GM18502 (cell line): Measurements from ENCODE around the gene CENPC.
"Not testable (repeated sequence)": the region's sequence is repeated elsewhere in the genome, so short reads cannot be mapped to it uniquely, and the experiment has no call there.

Experiments used
- ATAC-seq: cut with Tn5 transposase; IDR thresholded peaks from one replicate; pipeline ENCODE4 v1.9.1; 2021; ENCODE audit warnings: mild to moderate bottlenecking; ENCODE audit not compliant: unreplicated experiment, poor library complexity

CENPC gene

GRCh38 chr4:67483868-67484602, 61.3 kb downstream of the CENPC start:
- no peak for ATAC-seq

DNA sequence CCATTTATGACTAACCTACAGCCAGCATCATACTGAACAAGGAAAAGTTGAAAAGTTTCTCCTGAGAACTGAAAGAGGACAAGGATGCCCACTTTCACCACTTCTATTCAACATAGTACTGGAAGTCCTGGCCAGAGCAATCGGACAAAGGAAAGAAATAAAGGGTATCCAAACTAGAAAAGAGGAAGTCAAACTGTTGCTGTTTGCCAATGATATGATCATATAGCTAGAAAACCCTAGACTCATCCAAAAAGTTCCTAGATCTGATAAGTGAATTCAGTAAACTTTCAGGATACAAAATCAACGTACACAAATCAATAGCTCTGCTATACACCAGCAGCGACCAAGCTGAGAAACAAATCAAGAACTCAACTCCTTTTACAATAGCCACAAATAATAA, 64.5 kb downstream of the CENPC start:
- no peak for ATAC-seq

DNA sequence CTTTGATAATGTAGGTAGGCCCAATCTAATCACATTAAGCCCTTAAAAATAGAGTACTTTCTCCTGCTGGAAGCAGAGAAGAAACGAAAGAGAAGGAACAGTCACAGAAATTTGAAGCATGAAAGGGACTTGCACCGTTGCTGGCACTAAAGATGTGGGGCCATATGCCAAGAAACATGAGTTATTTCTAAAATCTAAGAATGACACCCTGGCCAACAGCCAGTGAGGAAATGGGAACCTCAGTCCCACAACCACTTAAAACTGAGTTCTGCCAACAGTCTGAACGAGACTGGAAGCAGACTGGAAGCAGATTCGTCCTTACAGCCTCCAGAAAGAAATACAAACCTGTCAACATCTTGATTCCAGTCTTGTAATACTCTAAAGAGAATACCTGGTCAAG, 70.1 kb downstream of the CENPC start:
- no peak for ATAC-seq

DNA sequence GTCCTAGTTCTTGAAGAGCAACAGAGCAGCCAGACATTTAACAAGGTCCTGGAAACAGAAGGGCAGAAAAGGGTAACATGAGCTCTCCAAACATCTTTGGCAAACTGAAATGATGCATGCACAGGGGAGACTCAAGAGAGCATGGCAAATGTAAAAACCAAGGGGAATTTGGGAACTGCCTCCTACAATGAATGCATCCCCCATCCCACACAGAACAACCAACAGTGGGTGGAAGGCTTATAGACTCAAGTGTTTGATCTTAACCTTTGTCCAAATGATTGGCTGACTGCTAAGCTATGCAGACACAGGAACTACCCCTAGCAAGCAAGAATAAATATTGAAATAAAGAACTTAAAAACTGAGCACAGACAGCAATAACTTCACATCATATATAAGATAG, 74.4 kb downstream of the CENPC start:
- ATAC-seq: no peak

GRCh38 chr4:67468830-67469229, 76.5 kb downstream of the CENPC start:
- no peak for ATAC-seq

DNA sequence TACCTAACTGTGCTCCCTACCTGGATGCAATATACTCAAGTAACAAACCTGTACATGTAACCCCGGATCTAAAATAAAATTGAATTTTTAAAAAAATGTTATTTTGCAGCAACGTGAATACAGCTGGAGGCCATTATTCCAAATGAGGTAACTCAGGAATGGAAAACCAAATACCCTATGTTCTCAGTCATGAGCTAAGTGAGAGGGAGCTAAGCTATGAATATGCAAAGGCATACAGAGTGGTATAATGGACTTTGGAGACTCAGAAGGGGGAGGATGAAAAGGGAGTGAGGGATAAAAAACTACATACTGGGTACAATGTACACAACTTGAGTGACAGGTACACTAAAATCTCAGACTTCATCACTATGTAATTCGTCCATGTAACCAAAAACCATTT, 78.6 kb downstream of the CENPC start:
- no peak for ATAC-seq

- no peak for ATAC-seq
Observed at GRCh38 chr4:67465763-67466052, 79.6 kb downstream of the CENPC start.

DNA sequence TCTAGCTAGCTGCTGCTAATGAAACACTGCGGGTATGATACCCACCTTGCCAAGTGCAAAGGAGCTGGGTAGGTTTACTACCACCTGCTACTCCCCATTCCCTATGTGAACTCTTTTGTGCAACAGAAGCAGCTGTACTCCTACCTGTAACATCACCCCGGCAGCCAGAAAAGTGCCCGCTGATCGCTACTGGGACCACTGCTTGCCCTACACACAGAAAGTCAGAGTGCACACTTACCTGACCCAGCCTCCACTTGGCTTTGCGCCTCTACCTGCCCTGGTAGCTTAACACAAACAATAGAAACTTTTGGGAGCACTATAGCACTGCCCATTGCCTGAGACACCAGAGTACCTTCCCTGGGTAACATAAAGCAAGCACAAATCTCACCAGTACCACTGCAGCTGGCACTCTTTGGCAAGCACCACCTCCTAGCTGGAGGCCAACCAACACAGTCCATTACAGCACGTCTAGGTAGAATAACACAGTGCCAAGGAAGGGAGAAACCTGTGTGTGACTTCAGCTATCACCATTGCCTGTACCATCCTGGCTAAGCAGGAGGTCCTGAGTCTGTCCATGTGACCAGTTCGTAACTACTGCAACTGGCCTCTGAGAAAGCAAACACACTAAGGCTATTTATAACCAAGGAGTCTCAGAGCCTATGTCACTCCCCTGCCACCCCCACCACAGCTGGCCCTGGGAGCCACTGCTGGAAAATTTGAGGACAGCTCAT, 80.1 kb downstream of the CENPC start:
- ATAC-seq: no peak

DNA sequence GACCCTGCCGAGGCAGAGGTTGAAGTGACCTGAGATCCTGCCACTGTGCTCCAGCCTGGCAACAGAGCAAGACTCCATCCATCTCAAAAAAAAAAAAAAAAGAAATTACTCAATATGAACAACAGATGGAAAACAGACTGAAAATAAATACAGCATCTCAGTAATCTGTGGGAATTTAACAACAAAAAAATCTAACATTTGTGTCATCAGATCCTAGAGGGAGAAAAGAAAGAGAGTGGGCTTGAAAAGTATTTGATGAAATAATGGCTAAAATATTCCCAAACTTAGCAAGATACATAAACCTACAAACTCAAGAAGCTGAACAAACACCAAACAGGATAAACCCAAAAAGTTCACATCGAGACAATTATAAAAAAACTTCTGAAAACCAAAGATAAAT, 84.7 kb downstream of the CENPC start:
- ATAC-seq: no peak

DNA sequence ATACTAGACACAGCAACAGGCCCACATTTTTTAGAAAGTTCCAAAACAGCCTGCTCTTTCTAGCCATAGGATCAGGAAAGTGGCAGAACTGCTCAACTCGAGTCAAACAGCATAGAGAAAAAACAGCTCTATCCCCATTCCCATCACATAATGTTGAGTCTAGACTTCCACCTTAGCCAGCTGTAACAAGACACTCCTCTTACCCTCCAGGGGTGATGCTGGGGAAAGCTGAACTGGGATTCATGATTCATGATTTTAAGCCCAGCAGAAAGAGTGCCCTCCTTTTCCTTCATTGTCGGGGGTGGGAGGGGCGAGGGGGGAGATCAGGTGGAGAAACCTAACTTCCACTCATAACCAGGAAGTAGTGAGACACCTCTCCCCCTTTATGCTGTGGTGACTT, 86.1 kb downstream of the CENPC start:
- ATAC-seq: no peak

GRCh38 chr4:67456577-67457196, 88.6 kb downstream of the CENPC start:
- no peak for ATAC-seq

DNA sequence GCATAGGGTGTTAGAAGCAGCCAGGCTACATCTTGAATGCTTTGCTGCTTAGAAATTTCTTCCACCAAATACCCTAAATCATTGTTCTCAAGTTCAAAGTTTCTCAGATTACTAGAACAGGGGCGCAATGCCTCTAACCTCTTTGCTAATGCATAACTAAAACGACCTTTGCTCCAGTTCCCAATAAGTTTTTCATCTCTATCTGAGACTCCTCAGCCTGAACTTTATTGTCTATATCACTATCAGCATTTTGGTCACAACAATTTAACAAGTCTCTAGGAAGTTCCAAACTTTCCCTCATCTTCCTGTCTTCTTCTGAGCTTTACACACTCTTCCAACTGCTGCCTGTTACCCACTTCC, 92.5 kb downstream of the CENPC start:
- ATAC-seq: not testable (repeated sequence)

- ATAC-seq: no peak
Observed at GRCh38 chr4:67452100-67452845, 93.0 kb downstream of the CENPC start.

- no peak for ATAC-seq
Observed at GRCh38 chr4:67451464-67451863, 93.8 kb downstream of the CENPC start.

- no peak for ATAC-seq
Observed at GRCh38 chr4:67448621-67449020, 96.7 kb downstream of the CENPC start.

- no peak for ATAC-seq
Observed at GRCh38 chr4:67447873-67448272, 97.4 kb downstream of the CENPC start.

DNA sequence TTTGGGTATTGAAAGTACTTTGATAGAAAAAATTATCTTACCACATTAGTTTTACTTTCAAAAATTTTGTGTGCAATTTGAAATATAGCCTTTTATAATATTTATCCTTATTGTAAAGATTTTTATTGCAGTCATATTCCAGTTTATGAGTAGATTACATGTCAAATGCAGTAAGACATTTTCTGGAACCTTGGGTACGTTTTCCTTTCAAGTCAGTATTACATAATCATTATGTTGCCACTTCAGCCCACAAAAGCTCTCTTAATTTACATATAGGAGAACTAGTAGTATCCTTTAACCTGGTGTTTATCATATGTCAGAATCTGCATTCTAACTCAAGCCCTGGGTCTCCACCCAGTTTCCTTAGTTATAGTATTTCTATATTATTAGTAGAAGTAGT, 98.5 kb downstream of the CENPC start:
- ATAC-seq: no peak

DNA sequence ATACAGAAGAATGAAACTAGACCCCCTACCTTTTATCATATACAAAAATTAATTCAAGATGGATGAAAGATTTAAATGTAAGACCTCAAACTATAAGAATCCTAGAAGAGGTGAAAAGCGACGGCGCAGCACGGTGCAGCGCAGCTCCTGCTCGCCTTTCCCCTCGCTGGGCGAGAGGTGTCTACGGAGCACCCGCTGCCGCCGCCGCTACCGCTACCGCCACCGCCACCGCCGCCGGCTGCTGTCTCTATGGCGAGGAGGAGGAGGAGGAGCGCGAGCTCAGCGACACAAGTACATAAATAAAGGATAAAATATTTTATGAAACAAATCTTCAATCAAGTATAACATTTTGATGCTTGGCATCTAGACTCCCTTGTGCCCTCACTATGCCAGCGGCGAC, 99.4 kb downstream of the CENPC start:
- ATAC-seq: not testable (repeated sequence)

- no peak for ATAC-seq
Observed at GRCh38 chr4:67438975-67439374, 106.3 kb downstream of the CENPC start.

GRCh38 chr4:67437974-67438713, 107.2 kb downstream of the CENPC start:
- ATAC-seq: no peak
